Panc1 (cell line): Measurements from ENCODE around the gene CEP131.

Experiments
- CTCF ChIP-seq: fragments of 450-650 bp; IDR thresholded peaks from 2 replicates; pipeline ENCODE4 v1.5.1; 2017; ENCODE audit warnings: mild to moderate bottlenecking
- REST ChIP-seq, 2 experiments: IDR thresholded peaks; 2 replicates each; pipeline ENCODE4 v1.6.1; 2011 to 2012; ENCODE audit warnings: low read depth in 2 of 2, control low read depth in 1 of 2, low read length in 1 of 2, mild to moderate bottlenecking in 1 of 2, moderate library complexity in 1 of 2; ENCODE audit not compliant: insufficient read depth in 1 of 2
- SIN3A ChIP-seq: IDR thresholded peaks from 2 replicates; pipeline ENCODE4 v1.6.1; 2012; ENCODE audit warnings: low read depth, mild to moderate bottlenecking, low read length, moderate library complexity, borderline replicate concordance; ENCODE audit not compliant: insufficient read depth

DNA sequence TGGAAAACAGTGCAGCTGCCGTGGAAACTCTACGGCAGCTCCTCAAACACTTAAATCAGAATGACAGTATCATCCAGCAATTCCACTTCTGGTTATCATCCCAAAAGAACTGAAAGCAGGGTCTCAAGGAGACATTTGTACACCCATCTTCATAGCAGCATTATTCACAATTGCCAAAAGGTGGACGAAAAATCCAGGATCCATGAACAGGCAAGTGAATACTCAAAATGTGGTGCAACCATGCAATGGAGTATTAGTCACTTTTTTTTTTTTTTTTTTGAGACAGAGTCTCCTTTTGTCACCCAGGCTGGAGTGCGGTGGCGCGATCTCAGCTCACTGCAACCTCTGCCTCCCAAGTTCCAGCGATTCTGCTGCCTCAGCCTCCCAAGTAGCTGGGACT lies 46.1 kb downstream of the CEP131 start:
- no peak for TF ChIP-seq CTCF
- no peak for TF ChIP-seq REST (IDR thresholded peaks at IDR 0.05; ENCODE audit: insufficient read depth in 1 of 2, low read depth in 2 of 2, low read length in 1 of 2)
- TF ChIP-seq SIN3A, result no peak
